Brain microvascular endothelial cell (primary cell): ENCODE results near the gene KCNA4.

Source experiments
- DNase-seq: peaks from one replicate; pipeline ENCODE4 v3.0.0-alpha.2; 2020
- H3K27ac ChIP-seq: fragments of 250-450 bp; sonication (Bioruptor Pico); 2 replicates; pipeline ENCODE4 v1.5.1; 2020; ENCODE audit warnings: mild to moderate bottlenecking, moderate library complexity
- H3K27me3 ChIP-seq: fragments of 250-450 bp; sonication (Bioruptor Pico); replicated peaks from 2 replicates; pipeline ENCODE4 v1.5.1; 2020; ENCODE audit warnings: mild to moderate bottlenecking
- H3K36me3 ChIP-seq: fragments of 250-450 bp; sonication (Bioruptor Pico); replicated peaks from 2 replicates; pipeline ENCODE4 v1.5.1; 2020; ENCODE audit warnings: mild to moderate bottlenecking
- H3K4me3 ChIP-seq: 2 replicates; pipeline ENCODE4 v1.5.1; 2011; ENCODE audit warnings: low read depth, mild to moderate bottlenecking, control low read depth, low read length, moderate library complexity
- in situ Hi-C: cut with HindIII; loops from 2 replicates; pipeline ENCODE4 v1.10.0; 2017; ENCODE audit warnings: low sequenced_read_pairs, low pct_ligation_motif_present
- TF ChIP-seq, protein P1 (sequence below): IDR thresholded peaks from 2 replicates; pipeline ENCODE4 v1.5.1; 2011; ENCODE audit warnings: low read depth, mild to moderate bottlenecking, moderate library complexity, low read length, control low read depth, inconsistent platforms; ENCODE audit errors: missing control alignments

Gene KCNA4

DNA sequence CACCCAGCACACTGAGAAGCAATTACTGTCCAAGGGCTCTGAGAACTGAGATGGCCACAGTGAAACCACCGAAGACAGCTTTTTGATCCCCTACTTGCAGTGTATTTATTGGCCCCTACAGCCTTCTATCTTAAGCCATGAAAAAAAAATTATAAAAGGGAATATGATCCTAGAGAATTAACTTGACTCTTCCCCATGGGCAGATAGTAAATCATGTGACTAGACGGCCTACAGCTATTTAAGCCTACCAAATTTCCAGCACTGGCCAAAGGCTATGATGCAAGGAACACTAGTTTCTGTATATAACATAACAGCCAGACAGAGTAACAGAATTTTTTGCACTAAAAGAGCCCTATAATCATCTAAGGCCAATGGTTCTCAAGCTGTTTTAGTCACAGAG is 53.8 kb downstream of the KCNA4 start:
- DNase-seq: no peak
- no peak overlapping the region for H3K27ac ChIP-seq
- in situ Hi-C loops: no loop called here
- no peak overlapping the region for H3K4me3 ChIP-seq
- TF ChIP-seq, protein P1, sequence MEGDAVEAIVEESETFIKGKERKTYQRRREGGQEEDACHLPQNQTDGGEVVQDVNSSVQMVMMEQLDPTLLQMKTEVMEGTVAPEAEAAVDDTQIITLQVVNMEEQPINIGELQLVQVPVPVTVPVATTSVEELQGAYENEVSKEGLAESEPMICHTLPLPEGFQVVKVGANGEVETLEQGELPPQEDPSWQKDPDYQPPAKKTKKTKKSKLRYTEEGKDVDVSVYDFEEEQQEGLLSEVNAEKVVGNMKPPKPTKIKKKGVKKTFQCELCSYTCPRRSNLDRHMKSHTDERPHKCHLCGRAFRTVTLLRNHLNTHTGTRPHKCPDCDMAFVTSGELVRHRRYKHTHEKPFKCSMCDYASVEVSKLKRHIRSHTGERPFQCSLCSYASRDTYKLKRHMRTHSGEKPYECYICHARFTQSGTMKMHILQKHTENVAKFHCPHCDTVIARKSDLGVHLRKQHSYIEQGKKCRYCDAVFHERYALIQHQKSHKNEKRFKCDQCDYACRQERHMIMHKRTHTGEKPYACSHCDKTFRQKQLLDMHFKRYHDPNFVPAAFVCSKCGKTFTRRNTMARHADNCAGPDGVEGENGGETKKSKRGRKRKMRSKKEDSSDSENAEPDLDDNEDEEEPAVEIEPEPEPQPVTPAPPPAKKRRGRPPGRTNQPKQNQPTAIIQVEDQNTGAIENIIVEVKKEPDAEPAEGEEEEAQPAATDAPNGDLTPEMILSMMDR: no peak
- no peaks in the 10 kb centered on the region for H3K27me3 ChIP-seq
- no peaks in the 10 kb centered on the region for H3K36me3 ChIP-seq

GRCh38 chr11:29962243-29962642 is 54.6 kb downstream of the KCNA4 start:
- in situ Hi-C loops: no loop called here
- no peak overlapping the region for H3K4me3 ChIP-seq
- H3K27ac ChIP-seq: no peak overlapping the region
- TF ChIP-seq, protein P1: peak; percentile 45
- H3K27me3 ChIP-seq: no peaks in the 10 kb centered on the region
- DNase-seq: no peak
- H3K36me3 ChIP-seq: no peaks in the 10 kb centered on the region
